HG02943 (cell line): ENCODE measurements around the gene FLOT1.
"Not testable (repeated sequence)": the region's sequence is repeated elsewhere in the genome, so short reads cannot be mapped to it uniquely, and the experiment has no call there.

ENCODE experiments used
- ATAC-seq: cut with Tn5 transposase; IDR thresholded peaks from one replicate; pipeline ENCODE4 v1.9.1; 2021; ENCODE audit warnings: mild to moderate bottlenecking, low read depth, moderate library complexity; ENCODE audit not compliant: unreplicated experiment

The FLOT1 gene

DNA sequence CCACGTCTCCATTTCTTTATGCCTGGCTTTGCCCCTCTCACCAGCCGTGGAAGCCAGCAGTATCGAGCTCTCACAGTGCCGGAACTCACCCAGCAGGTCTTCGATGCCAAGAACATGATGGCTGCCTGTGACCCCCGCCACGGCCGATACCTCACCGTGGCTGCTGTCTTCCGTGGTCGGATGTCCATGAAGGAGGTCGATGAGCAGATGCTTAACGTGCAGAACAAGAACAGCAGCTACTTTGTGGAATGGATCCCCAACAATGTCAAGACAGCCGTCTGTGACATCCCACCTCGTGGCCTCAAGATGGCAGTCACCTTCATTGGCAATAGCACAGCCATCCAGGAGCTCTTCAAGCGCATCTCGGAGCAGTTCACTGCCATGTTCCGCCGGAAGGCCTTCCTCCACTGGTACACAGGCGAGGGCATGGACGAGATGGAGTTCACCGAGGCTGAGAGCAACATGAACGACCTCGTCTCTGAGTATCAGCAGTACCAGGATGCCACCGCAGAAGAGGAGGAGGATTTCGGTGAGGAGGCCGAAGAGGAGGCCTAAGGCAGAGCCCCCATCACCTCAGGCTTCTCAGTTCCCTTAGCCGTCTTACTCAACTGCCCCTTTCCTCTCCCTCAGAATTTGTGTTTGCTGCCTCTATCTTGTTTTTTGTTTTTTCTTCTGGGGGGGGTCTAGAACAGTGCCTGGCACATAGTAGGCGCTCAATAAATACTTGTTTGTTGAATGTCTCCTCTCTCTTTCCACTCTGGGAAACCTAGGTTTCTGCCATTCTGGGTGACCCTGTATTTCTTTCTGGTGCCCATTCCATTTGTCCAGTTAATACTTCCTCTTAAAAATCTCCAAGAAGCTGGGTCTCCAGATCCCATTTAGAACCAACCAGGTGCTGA lies 18.4 kb downstream of the FLOT1 start:
- not testable (repeated sequence) for ATAC-seq

GRCh38 chr6:30723159-30723842 lies 19.2 kb downstream of the FLOT1 start:
- ATAC-seq: not testable (repeated sequence)

DNA sequence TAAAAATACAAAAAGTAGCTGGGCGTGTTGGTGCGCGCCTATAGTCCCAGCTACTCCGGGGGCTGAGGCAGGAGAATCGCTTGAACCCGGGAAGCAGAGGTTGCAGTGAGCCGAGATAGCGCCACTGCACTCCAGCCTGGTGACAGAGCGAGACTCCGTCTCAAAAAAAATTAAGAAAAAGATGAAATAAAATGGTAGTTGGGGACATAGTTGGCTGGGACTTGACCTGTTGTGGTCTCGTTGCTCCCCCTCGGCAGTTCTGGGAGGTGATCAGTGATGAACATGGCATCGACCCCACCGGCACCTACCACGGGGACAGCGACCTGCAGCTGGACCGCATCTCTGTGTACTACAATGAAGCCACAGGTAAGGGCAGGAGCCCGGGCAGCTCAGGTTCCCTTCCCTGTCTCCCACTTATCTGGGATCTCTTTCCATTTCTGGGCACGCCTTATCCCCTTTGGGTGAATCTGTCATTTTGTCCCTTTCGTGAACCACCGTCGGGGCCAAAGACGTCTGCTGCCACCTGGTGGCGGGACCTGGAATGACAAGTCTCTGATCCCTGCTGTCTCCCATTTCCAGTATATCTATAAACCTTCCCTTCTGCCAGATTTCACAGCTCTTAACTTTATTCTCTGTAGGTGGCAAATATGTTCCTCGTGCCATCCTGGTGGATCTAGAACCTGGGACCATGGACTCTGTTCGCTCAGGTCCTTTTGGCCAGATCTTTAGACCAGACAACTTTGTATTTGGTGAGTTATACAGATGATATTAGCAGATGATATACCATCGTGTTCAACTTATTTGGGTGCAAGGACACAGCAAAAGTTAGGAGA lies 20.0 kb downstream of the FLOT1 start:
- no peak for ATAC-seq

DNA sequence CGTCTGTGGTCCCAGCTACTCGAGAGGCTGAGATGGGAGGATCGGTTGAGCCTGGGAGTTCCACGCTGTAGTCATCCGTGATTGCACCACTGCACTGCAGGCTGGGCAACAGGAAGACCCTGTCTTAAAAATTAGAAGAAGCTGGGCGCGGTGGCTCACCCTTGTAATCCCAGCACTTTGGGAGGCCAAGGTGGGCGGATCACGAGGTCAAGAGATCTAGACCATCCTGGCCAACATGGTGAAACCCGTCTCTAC lies 20.5 kb downstream of the FLOT1 start:
- ATAC-seq: not testable (repeated sequence)

GRCh38 chr6:30721198-30722024 lies 21.1 kb downstream of the FLOT1 start:
- no peak for ATAC-seq

DNA sequence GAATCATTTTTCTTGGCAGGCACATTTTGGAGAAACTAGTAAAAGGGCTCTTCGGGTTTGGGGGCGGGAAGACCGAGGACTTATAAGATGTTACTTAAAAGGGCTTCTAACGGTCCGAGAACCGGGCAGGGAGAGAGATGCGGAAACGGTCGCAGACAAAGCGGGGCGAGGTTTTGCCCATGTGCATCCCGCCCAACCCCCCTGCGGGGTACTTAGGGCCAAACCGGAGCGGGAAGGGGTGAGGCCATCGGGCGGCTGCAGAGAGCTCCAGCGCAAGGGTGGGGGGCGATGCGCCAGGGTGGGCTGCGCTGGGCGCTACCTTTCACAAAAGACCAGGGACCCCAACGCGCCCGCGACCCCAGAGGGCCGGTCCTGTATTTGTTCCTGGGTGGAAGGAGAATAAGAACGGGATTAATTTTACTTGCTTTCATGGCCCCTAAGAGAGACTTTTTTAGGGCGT lies 21.7 kb downstream of the FLOT1 start:
- no peak for ATAC-seq

- ATAC-seq: peak; percentile 24
Measured at GRCh38 chr6:30719791-30720737, 22.4 kb downstream of the FLOT1 start, which contains the start of gene TUBB. Gene TUBB (plus strand): TSS chr6:30720352. CDS start chr6:30720507, 155 bp downstream.

- ATAC-seq: no peak
Measured at GRCh38 chr6:30719356-30719755, 23.1 kb downstream of the FLOT1 start.

GRCh38 chr6:30717845-30718720 lies 24.4 kb downstream of the FLOT1 start:
- not testable (repeated sequence) for ATAC-seq

DNA sequence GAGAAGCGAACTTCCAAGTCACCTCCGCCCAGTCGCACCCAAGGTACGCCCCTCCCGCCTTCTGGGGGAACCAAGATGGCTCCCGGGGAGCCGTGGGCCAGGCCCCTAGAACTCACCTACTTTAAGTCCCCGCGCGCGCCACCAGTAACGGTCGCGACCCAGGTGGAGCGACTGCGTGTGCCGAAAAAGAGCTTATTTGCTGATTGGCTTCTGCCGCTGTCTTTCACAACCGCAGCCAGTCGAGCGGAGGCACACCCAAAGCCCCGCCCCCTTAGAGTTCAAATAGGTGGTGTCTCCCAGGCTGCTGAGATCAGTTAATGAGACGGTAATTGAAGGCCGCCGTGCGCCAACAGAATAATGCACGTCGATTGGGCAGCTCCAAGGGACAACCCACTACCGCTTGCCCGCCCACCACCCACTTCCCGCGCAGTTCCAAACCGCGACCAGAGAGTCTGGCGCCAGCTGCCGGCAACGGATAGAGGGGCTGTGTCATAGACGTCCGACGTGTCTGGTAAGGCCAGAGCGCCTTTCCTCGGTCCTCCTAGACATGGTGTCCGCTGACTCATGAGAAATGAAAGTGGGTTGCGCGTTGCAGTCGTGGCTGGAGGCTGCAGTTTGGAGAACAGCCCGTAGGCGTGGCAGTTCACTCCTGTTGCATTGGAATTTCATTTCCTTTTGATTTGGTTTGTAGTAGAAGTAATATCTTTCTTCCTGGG lies 25.2 kb downstream of the FLOT1 start, which contains the start of gene MDC1:
Gene MDC1, minus strand, starts transcription at position 153 of the 716 bp plus-strand sequence. CDS start 2,106 bp downstream, outside the sequence.
- ATAC-seq: peak; percentile 65

- no peak for ATAC-seq
Measured at GRCh38 chr6:30716879-30717128, 25.7 kb downstream of the FLOT1 start.

- ATAC-seq: no peak
Measured at GRCh38 chr6:30714263-30714662, 28.2 kb downstream of the FLOT1 start.

GRCh38 chr6:30712441-30712945 lies 30.0 kb downstream of the FLOT1 start:
- ATAC-seq: no peak

- ATAC-seq: no peak
Measured at GRCh38 chr6:30711758-30712380, 30.6 kb downstream of the FLOT1 start.

DNA sequence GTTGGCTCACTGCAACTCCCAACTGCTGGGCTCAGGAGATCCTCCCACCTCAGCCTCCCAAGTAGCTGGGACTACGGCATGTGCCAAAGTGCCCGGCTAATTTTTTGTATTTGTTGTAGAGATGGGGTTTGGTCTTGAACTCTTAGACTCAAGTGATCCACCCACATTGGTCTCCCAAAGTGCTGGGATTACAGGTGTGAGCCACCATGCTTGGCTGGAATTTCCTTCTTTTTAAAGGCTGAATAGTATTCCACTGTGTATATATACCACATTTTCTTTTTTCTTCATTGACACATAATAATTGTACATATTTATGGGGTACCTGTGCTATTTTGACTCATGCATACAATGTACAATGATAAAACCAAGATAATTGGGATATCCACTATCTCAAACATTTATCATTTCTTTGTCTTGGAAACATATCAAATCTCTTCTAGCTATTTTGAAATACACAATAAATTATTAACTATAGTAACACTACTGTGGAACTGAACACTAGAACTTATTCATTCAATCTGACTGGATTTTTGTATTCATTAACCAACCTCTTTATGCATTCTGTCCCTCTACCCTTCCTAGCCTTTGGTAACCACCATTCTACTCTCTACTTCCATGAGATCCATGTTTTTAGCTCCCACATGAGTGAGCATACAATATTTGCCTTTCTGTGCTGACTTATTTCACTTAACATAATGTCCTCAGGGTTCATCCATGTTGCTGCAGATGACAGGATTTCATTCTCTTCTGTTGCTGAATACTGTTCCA lies 33.2 kb downstream of the FLOT1 start:
- ATAC-seq: no peak

DNA sequence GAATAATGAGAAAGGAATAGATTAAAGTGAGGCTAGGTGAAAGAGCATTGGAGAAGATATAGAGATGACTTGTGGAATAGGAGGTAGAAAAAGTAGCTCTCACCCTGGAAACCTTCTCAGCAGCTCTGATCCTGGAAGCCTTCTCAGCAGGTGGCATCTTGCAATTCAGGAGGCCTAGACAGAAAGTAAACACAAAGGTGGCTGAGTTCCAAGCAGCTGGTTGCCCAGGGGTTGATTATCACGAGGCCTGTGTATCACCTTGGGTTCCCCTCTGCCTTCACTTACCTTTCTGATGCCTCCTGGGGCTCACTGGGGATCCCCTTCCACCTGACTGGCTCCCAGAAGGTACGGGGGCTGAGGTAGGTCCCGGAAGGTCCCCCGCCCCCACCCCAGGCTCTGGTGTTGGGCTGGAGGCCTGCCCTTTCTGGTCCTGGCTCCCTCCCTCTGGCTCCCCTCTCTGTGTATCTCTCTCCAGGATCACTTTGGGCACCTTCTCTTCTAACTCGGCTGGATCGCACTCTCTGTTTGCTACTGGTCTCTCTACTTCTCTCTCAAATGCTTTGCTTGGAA lies 35.1 kb downstream of the FLOT1 start:
- ATAC-seq: no peak
